ENCODE data around the gene NKAIN4.

NKAIN4 gene

GRCh38 chr20:63198606-63199005 lies 55.7 kb downstream of the NKAIN4 start:
- DNase-seq, result no peak

DNA sequence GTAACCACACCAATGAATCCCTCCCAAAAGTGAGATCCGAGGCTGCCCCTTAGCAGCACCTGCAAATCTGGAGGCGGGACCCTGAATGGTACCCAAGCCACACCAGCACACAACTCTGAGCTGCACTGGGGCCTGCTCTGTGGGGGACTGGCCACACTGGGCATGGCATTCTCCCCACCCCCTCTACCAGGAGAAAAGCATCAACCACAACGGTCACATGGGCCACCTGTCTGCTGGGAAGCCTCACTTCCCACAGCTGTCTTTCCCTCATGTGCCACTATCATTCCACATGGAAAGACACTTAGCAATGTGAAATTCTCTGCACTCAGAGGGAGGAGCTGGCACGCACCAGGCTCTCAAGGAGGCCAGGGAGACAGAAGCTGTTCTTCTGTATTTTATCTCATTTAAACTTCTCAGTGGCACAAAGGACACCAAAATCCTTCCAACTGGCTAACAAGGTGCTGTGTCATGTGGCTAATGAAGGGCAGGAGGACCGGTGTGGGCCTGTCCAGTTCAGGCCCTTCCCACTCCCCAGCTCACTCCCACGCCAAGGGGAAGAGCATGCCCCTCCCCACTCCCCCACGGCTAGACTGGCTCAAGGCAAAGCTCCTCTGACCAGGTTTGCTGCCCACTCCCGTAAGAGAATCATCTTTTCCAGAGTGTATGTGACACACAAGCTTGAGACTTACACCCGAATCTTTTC lies 57.3 kb downstream of the NKAIN4 start:
- DNase-seq, result no peak

DNA sequence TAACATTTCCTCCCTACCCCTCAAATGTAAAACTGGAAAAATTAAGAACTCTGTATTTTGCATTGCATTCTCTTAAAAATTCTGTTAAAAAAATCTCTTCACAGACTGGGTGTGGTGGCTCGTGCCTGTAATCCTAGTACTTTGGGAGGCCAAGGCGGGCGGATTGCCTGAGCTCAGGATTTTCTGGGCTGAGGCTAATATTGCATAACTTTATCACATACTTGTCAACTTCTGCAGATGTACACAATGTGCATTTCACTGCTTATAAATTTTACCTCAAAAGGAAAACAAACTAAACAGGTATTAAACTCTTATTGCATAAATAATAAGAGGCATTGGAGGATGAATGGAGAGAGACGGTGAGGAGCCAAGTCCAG lies 59.5 kb downstream of the NKAIN4 start:
- no peak for DNase-seq

DNA sequence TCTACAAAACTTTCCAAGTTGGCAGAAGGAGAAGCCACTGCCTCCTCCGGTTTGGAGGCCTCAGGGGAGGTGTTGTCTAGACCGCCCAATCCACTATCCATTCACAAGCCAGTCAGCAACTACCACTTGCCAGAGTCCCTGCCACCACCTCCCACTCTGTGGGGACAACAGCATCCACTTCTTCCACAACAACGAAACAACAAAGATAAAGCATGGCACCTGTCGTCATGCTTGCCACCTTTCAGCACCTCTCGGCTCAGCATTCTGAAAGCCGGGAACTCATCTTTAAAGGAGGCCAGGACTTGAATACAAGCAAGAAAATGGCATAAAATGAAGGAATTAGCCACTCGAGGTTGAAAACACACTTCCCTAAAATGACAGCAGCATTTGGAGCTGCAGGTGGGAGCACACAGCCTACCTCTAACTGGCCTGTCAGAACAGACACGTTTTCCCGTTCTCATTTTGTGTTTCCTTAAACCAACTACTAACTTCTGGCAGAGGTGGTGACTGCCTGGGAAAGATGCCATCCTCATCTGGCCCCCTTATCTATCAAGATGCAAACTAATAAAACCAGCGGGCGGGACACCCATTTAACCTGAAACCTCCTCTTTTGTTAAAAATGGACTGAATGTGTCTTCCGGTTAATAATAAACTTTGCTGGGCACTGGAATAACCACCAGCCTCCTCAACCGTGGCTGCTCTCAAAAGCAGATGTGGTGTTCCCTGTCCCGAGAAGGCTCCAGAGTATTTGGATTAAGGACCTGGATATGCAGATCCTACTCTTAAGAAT lies 60.1 kb downstream of the NKAIN4 start:
- DNase-seq, result no peak

DNA sequence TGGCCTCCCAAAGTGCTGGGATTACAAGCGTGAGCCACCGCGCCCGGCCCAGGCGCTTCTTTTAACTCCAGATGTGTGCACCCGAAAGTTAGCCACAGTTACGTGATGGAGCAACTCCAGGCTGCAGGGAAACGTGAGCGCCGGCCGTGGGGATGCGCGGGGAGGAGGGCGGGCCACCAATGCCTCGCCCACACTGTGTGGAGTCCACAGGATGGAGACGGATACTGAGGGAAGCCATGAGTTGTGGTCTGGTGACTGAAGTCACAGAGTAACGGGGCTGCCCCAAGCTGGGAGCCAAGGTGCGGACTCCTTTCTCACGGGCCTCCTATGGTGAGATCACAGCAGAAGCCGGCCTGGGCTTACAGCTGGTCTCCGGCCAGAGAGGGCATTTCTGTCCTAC lies 61.5 kb downstream of the NKAIN4 start:
- no peak for DNase-seq

DNA sequence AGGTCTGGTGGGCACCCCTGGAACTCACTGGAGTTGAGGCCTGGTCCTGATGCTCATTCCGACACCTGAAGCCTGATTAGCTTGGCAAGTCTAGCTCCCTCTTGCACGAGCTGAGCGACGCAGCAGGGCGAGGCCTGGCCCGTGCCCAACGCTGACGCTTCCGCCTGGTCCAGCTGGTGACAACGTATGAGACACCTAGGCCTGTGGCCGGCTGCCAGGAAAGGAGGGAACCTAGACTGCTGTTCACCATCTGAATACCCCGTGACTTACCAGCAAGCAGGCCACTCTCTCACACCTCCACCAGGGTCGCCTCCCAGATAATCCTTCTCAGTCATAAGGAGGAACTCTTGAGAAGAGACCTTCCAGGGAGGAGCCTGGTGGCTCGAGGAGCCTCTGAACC lies 62.9 kb downstream of the NKAIN4 start:
- no peak for DNase-seq

GRCh38 chr20:63190828-63191227 lies 63.4 kb downstream of the NKAIN4 start:
- DNase-seq, result no peak
